Suprapubic skin (tissue), 4 donors: ENCODE results near the gene SPSB4. TPM values are rescaled to one million over a fixed set of nuclear protein-coding genes. Genes with fewer than 3 reads are reported as not detected.

Experiments
- DNase-seq, 2 donors: peaks; one replicate each; pipeline ENCODE4 v3.0.0-alpha.2; 2019; ENCODE audit warnings: low spot score in 2 of 2
- H3K27ac ChIP-seq: fragments of 200-600 bp; sonication (generic); one replicate; pipeline ENCODE4 v1.5.1; 2019
- H3K27me3 ChIP-seq: fragments of 200-600 bp; sonication (generic); one replicate; pipeline ENCODE4 v1.5.1; 2019
- H3K36me3 ChIP-seq: fragments of 200-600 bp; sonication (generic); one replicate; pipeline ENCODE4 v1.5.1; 2019
- H3K4me1 ChIP-seq: fragments of 200-600 bp; sonication (generic); one replicate; pipeline ENCODE4 v1.5.1; 2019
- H3K4me3 ChIP-seq: fragments of 200-600 bp; sonication (generic); one replicate; pipeline ENCODE4 v1.5.1; 2019; ENCODE audit warnings: mild to moderate bottlenecking
- H3K9me3 ChIP-seq: fragments of 200-600 bp; sonication (generic); one replicate; pipeline ENCODE4 v1.5.1; 2019
- CTCF ChIP-seq, 2 donors: fragments of 200-600 bp in 1 of 2; fragments of 450-650 bp in 1 of 2; sonication (generic) in 1 of 2; IDR thresholded peaks; one replicate each; pipeline ENCODE4 v1.5.1; 2016 to 2019; ENCODE audit warnings: antibody characterized with exemption in 2 of 2, mild to moderate bottlenecking in 1 of 2, moderate library complexity in 1 of 2
- EP300 ChIP-seq: sonication (generic); formaldehyde crosslinking; IDR thresholded peaks from one replicate; pipeline ENCODE4 v1.6.1; 2017; ENCODE audit warnings: antibody characterized with exemption
- POLR2A ChIP-seq, 2 donors: fragments of 450-650 bp; IDR thresholded peaks; one replicate each; pipeline ENCODE4 v1.6.1; 2017; ENCODE audit warnings: antibody characterized with exemption in 2 of 2, mild to moderate bottlenecking in 2 of 2, moderate library complexity in 2 of 2
- POLR2AphosphoS5 ChIP-seq, 3 donors: sonication (generic); formaldehyde crosslinking; IDR thresholded peaks; one replicate each; pipeline ENCODE4 v1.6.1; 2017; ENCODE audit warnings: antibody characterized with exemption in 3 of 3
- WGBS: methylation state at CpG from one replicate; pipeline ENCODE4 v1.1.5; 2018; 5-methylcytosine and 5-hydroxymethylcytosine counted together
- total RNA-seq, 4 donors: library from RNA; depleted of rRNA; stranded (reverse); fragments of >200 nt; gene quantifications; one replicate each; pipeline ENCODE4 v1.1.0, GENCODE V29; 2016

SPSB4 gene
- total RNA-seq, 4 donors from 2014 or later, result 0.51 to 0.81 TPM; not detected in 2

GRCh38 chr3:141083226-141083625 lies 32.1 kb downstream of the SPSB4 start:
- Histone ChIP-seq H3K27ac (no peak overlapping the region), H3K4me1 (no peaks in the 10 kb centered on the region), H3K9me3 (no peaks in the 10 kb centered on the region), H3K27me3 (no peaks in the 10 kb centered on the region), H3K4me3 (no peak overlapping the region), H3K36me3 (no peaks in the 10 kb centered on the region)
- TF ChIP-seq CTCF (IDR thresholded peaks at IDR 0.05) (no peak), POLR2A (IDR thresholded peaks at IDR 0.05) (no peak), EP300 (no peak), POLR2AphosphoS5 (IDR thresholded peaks at IDR 0.05) (no peak)
- 100% methylated on average over 5 of the region's 6 CpGs for WGBS
- peak in 1 of 2 donors; percentile 28 for DNase-seq

- TF ChIP-seq POLR2A (IDR thresholded peaks at IDR 0.05), result no peak
- Histone ChIP-seq H3K9me3 (no peaks in the 10 kb centered on the region), H3K27ac (no peak overlapping the region), H3K4me3 (no peak overlapping the region), H3K36me3 (no peaks in the 10 kb centered on the region), H3K4me1 (no peaks in the 10 kb centered on the region), H3K27me3 (no peaks in the 10 kb centered on the region)
- DNase-seq, result peak in 1 of 2 donors; percentile 11
- WGBS, result 61% methylated on average over 13 of the region's 13 CpGs
These were observed 32.9 kb downstream of the SPSB4 start for GRCh38 chr3:141083836-141084649.

- no peak for DNase-seq
- Histone ChIP-seq H3K27me3 (no peaks in the 10 kb centered on the region), H3K27ac (no peak overlapping the region), H3K36me3 (no peaks in the 10 kb centered on the region), H3K9me3 (no peaks in the 10 kb centered on the region), H3K4me1 (no peaks in the 10 kb centered on the region), H3K4me3 (no peak overlapping the region)
- TF ChIP-seq POLR2A (IDR thresholded peaks at IDR 0.05) (no peak), CTCF (IDR thresholded peaks at IDR 0.05) (no peak), POLR2AphosphoS5 (IDR thresholded peaks at IDR 0.05) (no peak), EP300 (no peak)
- WGBS, result 79% methylated on average over 2 of the region's 3 CpGs
These were observed 34.4 kb downstream of the SPSB4 start for GRCh38 chr3:141085343-141086070.

- no peak overlapping the region for H3K4me3 ChIP-seq
These were observed 35.0 kb downstream of the SPSB4 start for GRCh38 chr3:141086188-141086587.

GRCh38 chr3:141087076-141087777 lies 36.1 kb downstream of the SPSB4 start:
- no peaks in the 10 kb centered on the region for H3K36me3 ChIP-seq
- no peaks in the 10 kb centered on the region for H3K27me3 ChIP-seq
- 84% methylated on average over 7 of the region's 8 CpGs for WGBS
- TF ChIP-seq POLR2AphosphoS5 (IDR thresholded peaks at IDR 0.05), result no peak
- TF ChIP-seq CTCF (IDR thresholded peaks at IDR 0.05), result no peak
- TF ChIP-seq POLR2A (IDR thresholded peaks at IDR 0.05), result no peak
- no peak for TF ChIP-seq EP300
- no peak overlapping the region for H3K27ac ChIP-seq
- H3K4me3 ChIP-seq, result no peak overlapping the region
- no peaks in the 10 kb centered on the region for H3K4me1 ChIP-seq
- no peak for DNase-seq
- no peaks in the 10 kb centered on the region for H3K9me3 ChIP-seq

More at GRCh38 chr3:141086188-141086587, 35.0 kb downstream of the SPSB4 start:
- no peak for DNase-seq
- TF ChIP-seq CTCF (IDR thresholded peaks at IDR 0.05), result no peak
- TF ChIP-seq EP300, result no peak
- TF ChIP-seq POLR2AphosphoS5 (IDR thresholded peaks at IDR 0.05), result no peak
- no peak for TF ChIP-seq POLR2A (IDR thresholded peaks at IDR 0.05)
- no peaks in the 10 kb centered on the region for H3K9me3 ChIP-seq
- no peaks in the 10 kb centered on the region for H3K27me3 ChIP-seq
- no peaks in the 10 kb centered on the region for H3K36me3 ChIP-seq
- WGBS, result 58% methylated on average over 1 of the region's 1 CpG
- H3K4me1 ChIP-seq, result no peaks in the 10 kb centered on the region
- H3K27ac ChIP-seq, result no peak overlapping the region
